Trophoblast cell (in vitro differentiated cells and primary cell): ENCODE data around the gene ARFGAP1.

ENCODE experiments used
- DNase-seq, 2 donors: peaks; one replicate each; pipeline ENCODE4 v3.0.0-alpha.2; 2016
- H2AFZ ChIP-seq: 2 replicates; pipeline ENCODE4 v1.6.1; 2013; ENCODE audit warnings: low read length, moderate library complexity, mild to moderate bottlenecking; ENCODE audit not compliant: insufficient read depth, poor library complexity
- H2AK5ac ChIP-seq: 2 replicates; pipeline ENCODE4 v1.6.1; 2013; ENCODE audit warnings: mild to moderate bottlenecking, low read length
- H2BK120ac ChIP-seq: 2 replicates; pipeline ENCODE4 v1.6.1; 2013; ENCODE audit warnings: low read length, mild to moderate bottlenecking, moderate library complexity; ENCODE audit not compliant: insufficient read depth, poor library complexity
- H2BK12ac ChIP-seq: 2 replicates; pipeline ENCODE4 v1.6.1; 2013; ENCODE audit warnings: mild to moderate bottlenecking, low read length, moderate library complexity
- H2BK5ac ChIP-seq: 2 replicates; pipeline ENCODE4 v1.6.1; 2013; ENCODE audit warnings: low read length, low read depth, moderate library complexity, mild to moderate bottlenecking; ENCODE audit not compliant: poor library complexity
- H3K14ac ChIP-seq: 2 replicates; pipeline ENCODE4 v1.6.1; 2013; ENCODE audit warnings: mild to moderate bottlenecking, low read length
- H3K18ac ChIP-seq: 2 replicates; pipeline ENCODE4 v1.6.1; 2013; ENCODE audit warnings: mild to moderate bottlenecking, low read length
- H3K23ac ChIP-seq: 2 replicates; pipeline ENCODE4 v1.6.1; 2013; ENCODE audit warnings: low read length
- H3K27ac ChIP-seq: 2 replicates; pipeline ENCODE4 v1.5.1; 2013; ENCODE audit warnings: low read depth, mild to moderate bottlenecking, inconsistent platforms, low read length, moderate library complexity
- H3K27me3 ChIP-seq: 2 replicates; pipeline ENCODE4 v1.6.1; 2013; ENCODE audit warnings: inconsistent platforms, mild to moderate bottlenecking, low read length, moderate library complexity; ENCODE audit not compliant: insufficient read depth
- H3K36me3 ChIP-seq, 2 experiments: 1 replicate in 1 of 2; 2 replicates in 1 of 2; pipeline ENCODE4 v1.6.1; 2013; ENCODE audit warnings: low read length in 2 of 2, mild to moderate bottlenecking in 2 of 2, moderate library complexity in 1 of 2; ENCODE audit not compliant: insufficient read depth in 2 of 2, control insufficient read depth in 1 of 2
- H3K4ac ChIP-seq: 2 replicates; pipeline ENCODE4 v1.6.1; 2013; ENCODE audit warnings: low read depth, mild to moderate bottlenecking, low read length, moderate library complexity
- H3K4me1 ChIP-seq, 2 experiments: 1 replicate in 1 of 2; 2 replicates in 1 of 2; pipeline ENCODE4 v1.6.1; 2013; ENCODE audit warnings: low read length in 2 of 2, mild to moderate bottlenecking in 2 of 2, moderate library complexity in 1 of 2; ENCODE audit not compliant: insufficient read depth in 2 of 2, control insufficient read depth in 1 of 2
- H3K4me2 ChIP-seq: 2 replicates; pipeline ENCODE4 v1.6.1; 2013; ENCODE audit warnings: inconsistent platforms, mild to moderate bottlenecking, low read length, moderate library complexity
- H3K4me3 ChIP-seq: 2 replicates; pipeline ENCODE4 v1.5.1; 2013; ENCODE audit warnings: mild to moderate bottlenecking, low read depth, low read length, inconsistent platforms
- H3K79me1 ChIP-seq: one replicate; pipeline ENCODE4 v1.6.1; 2013; ENCODE audit warnings: low read length
- H3K79me2 ChIP-seq: 2 replicates; pipeline ENCODE4 v1.6.1; 2013; ENCODE audit warnings: low read length, mild to moderate bottlenecking; ENCODE audit not compliant: control insufficient read depth, insufficient read depth, poor library complexity
- H3K9ac ChIP-seq: 2 replicates; pipeline ENCODE4 v1.6.1; 2013; ENCODE audit warnings: mild to moderate bottlenecking, low read length
- H3K9me3 ChIP-seq: 2 replicates; pipeline ENCODE4 v1.6.1; 2013; ENCODE audit warnings: low read depth, mild to moderate bottlenecking, control low read depth, inconsistent platforms, low read length; ENCODE audit not compliant: insufficient read depth
- H4K12ac ChIP-seq: 2 replicates; pipeline ENCODE4 v1.6.1; 2013; ENCODE audit warnings: low read depth, mild to moderate bottlenecking, low read length, moderate library complexity
- H4K8ac ChIP-seq: 2 replicates; pipeline ENCODE4 v1.6.1; 2013; ENCODE audit warnings: low read depth, mild to moderate bottlenecking, low read length, moderate library complexity
- H4K91ac ChIP-seq: one replicate; pipeline ENCODE4 v1.6.1; 2013; ENCODE audit warnings: low read depth, mild to moderate bottlenecking, low read length, moderate library complexity
- WGBS: extraction: QIAGEN DNeasy Blood & Tissue Kit; methylation state at CpG from one replicate; pipeline ENCODE4 v1.1.7; 2013; ENCODE audit warnings: missing lambda C conversion rate; ENCODE audit not compliant: insufficient read length, insufficient coverage; ENCODE audit errors: extremely low coverage; 5-methylcytosine and 5-hydroxymethylcytosine counted together

ARFGAP1 gene

DNA sequence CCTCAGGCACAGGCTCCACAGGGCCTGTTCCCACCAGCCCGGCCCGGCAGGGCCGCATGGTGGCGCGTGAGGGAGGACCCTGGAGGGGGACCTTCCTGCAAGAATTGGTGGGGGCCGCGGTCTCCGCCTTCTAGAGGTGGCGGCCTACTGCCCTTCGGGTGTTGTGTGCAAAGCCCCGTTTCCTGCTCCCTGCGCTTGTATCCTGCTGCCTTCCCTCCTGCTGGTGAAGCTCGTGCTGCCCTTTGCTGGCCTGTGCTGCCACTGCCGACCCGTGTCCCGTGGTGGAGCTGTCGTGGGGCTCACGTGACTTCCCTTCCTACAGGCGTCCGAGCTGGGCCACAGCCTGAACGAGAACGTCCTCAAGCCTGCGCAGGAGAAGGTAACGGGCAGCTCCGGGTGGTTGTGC, 11.9 kb downstream of the ARFGAP1 start:
- no peaks in the 10 kb centered on the region for H3K79me1 ChIP-seq
- H3K36me3 ChIP-seq = peaks cover 98% of the 10 kb centered on the region in 2 experiments
- H4K12ac ChIP-seq = no peak overlapping the region
- no peak overlapping the region for H2BK120ac ChIP-seq
- no peak overlapping the region for H3K18ac ChIP-seq
- no peak overlapping the region for H4K91ac ChIP-seq
- no peaks in the 10 kb centered on the region for H3K4me1 ChIP-seq
- peaks cover 2% of the 10 kb centered on the region for H3K9me3 ChIP-seq
- no peaks in the 10 kb centered on the region for H3K27me3 ChIP-seq
- no CpG with 5 or more reads among the region's 25 CpGs for WGBS
- no peak overlapping the region for H3K14ac ChIP-seq
- H3K4me2 ChIP-seq = no peak overlapping the region
- H3K23ac ChIP-seq = no peak overlapping the region
- no peak overlapping the region for H3K4ac ChIP-seq
- no peak overlapping the region for H2AFZ ChIP-seq
- H3K79me2 ChIP-seq = no peaks in the 10 kb centered on the region
- H2BK5ac ChIP-seq = no peak overlapping the region
- H2AK5ac ChIP-seq = no peak overlapping the region
- no peak overlapping the region for H3K27ac ChIP-seq
- no peak overlapping the region for H4K8ac ChIP-seq
- DNase-seq = no peak
- no peak overlapping the region for H3K4me3 ChIP-seq
- H3K9ac ChIP-seq = no peak overlapping the region
- no peak overlapping the region for H2BK12ac ChIP-seq

DNA sequence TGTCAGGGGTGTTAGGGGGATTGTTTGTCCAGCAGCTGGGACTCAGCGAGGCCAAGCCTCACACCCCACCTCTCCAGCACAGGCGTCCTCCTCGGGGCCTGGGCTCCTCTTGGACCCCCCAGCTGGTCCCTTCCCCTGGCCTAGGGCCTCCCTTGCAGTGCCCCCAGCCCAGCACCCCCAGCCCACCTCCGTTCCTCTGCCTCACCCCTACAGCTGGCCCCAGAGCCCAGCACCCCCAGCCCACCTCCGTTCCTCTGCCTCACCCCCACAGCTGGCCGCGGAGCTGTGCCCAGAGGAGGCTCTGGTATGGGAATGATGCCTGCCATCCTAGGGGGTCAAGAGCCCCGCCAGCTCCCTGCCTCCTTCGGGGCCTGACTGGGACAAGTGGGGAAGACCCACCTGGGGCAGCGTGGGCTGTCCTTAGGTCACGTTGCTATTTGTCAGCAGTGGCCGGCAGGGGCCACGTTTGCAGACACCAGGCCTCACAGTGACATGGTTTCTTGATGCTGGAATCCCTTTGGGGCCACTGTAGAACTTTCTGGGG, 12.4 kb downstream of the ARFGAP1 start:
- Histone ChIP-seq H2AK5ac (no peak overlapping the region), H3K23ac (no peak overlapping the region), H3K9me3 (peaks cover 2% of the 10 kb centered on the region), H3K27ac (no peak overlapping the region), H3K4me3 (no peak overlapping the region), H3K79me2 (no peaks in the 10 kb centered on the region), H3K4me1 (no peaks in the 10 kb centered on the region), H4K91ac (no peak overlapping the region), H2BK120ac (no peak overlapping the region), H3K36me3 (peaks cover 99% of the 10 kb centered on the region in 2 experiments), H4K12ac (no peak overlapping the region), H2BK5ac (no peak overlapping the region), H2AFZ (no peak overlapping the region), H3K4me2 (no peak overlapping the region), H3K14ac (no peak overlapping the region), H3K9ac (no peak overlapping the region), H3K27me3 (no peaks in the 10 kb centered on the region), H2BK12ac (no peak overlapping the region), H3K79me1 (no peaks in the 10 kb centered on the region), H4K8ac (no peak overlapping the region), H3K18ac (no peak overlapping the region), H3K4ac (no peak overlapping the region)
- WGBS = no CpG with 5 or more reads among the region's 13 CpGs
- no peak for DNase-seq

DNA sequence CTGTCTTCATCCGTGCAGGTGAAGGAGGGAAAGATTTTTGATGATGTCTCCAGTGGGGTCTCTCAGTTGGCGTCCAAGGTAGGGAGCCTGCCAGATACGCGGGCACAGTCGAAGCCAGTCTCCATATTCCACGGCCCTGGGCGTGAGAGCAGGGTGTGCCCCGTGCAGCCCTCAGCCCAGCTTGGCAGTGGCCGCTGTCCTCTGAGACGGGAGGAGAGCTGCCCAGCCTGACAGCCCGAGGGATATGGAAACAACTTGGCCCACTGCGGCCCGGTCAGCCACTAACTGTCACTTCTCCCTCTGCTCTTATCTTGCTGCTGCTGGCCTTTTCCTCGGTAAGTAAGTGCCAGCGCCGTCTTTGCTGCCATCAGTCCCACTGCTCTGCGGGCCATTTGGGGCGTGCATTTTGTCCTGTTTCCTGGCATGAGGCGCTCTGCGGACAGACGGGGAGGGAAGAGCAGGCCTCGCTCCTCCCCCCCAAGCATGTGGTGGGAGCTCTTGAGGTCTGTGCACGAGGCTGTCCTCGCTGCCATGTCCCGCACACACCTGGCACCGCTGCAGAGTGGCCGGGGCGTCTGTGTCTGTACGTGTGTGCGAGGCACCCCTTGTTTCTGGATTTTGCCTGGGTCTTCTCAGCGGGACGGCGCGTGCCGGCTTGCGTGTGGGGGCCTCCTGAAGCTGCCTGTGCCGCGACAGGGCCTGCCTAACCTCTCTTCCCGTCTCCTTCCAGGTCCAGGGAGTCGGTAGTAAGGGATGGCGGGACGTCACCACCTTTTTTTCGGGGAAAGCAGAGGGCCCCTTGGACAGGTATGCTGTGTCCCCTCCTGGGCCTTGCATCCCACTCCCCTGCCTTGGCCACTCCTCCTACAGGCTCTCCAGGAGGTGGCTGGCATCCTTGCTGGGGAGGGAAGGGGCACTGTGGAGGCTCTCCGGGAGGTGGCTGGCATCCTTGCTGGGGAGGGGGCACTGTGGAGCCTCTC, 13.3 kb downstream of the ARFGAP1 start:
- no peak overlapping the region for H2AK5ac ChIP-seq

DNA sequence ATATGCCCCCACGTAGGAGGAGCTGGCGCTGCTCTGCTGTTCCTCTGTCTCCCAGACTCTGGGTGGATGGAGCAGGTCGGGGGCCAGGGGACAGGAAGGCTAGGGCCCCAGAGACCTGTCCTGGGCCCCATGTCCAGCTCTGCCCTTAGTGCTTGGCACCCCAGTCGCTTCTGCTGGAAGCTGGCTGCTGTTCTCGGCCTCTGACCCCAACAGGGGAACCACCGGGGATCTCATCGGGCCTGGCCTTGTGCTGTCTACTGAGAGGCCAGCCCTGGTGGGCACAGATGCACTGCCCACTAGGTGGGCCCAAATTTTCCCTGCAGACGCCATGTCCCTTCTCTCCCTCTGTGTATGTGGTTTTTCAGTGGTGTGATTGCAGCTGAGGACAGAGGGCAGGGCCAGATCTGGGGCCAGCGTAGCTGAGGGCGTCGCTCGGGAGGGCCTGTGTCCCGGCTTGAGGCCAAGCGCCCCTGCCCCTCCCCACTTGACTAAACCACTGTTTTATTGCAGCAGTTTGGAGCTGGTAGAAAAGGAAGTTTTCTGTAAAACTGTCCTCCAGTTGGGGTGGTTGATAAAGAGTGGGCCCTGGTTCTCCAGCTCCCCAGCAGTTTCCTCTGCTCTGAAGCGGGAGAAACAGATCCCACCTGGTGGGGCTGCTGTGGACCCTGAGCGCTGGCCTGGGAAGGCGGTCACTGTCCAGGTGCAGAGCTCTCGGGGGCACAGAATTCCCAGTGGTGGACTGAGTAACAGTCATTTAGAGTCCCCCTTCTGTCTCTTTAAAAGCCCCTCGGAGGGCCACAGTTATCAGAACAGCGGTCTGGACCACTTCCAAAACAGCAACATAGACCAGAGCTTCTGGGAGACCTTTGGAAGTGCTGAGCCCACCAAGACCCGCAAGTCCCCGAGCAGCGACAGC, 14.4 kb downstream of the ARFGAP1 start:
- no peak overlapping the region for H2BK12ac ChIP-seq

More for the DNA sequence above, 13.3 kb downstream of the ARFGAP1 start:
- Histone ChIP-seq H2BK12ac (no peak overlapping the region), H4K12ac (no peak overlapping the region), H2BK5ac (no peak overlapping the region), H4K8ac (no peak overlapping the region), H3K4ac (no peak overlapping the region), H3K79me2 (no peaks in the 10 kb centered on the region), H3K18ac (no peak overlapping the region), H3K9me3 (peaks cover 2% of the 10 kb centered on the region), H3K9ac (no peak overlapping the region), H3K36me3 (peaks cover 91 to 94% of the 10 kb centered on the region in 2 experiments), H3K27me3 (no peaks in the 10 kb centered on the region), H2AFZ (no peak overlapping the region), H3K79me1 (no peaks in the 10 kb centered on the region), H3K23ac (no peak overlapping the region), H4K91ac (no peak overlapping the region), H3K27ac (no peak overlapping the region), H2BK120ac (no peak overlapping the region), H3K4me1 (peaks cover 0 to 4% of the 10 kb centered on the region in 2 experiments), H3K14ac (no peak overlapping the region), H3K4me2 (no peak overlapping the region), H3K4me3 (no peak overlapping the region)
- no CpG with 5 or more reads among the region's 44 CpGs for WGBS
- DNase-seq = no peak

More for the DNA sequence above, 14.4 kb downstream of the ARFGAP1 start:
- H3K4ac ChIP-seq = no peak overlapping the region
- H3K14ac ChIP-seq = no peak overlapping the region
- no peak overlapping the region for H2AK5ac ChIP-seq
- H2BK5ac ChIP-seq = no peak overlapping the region
- peaks cover 80 to 83% of the 10 kb centered on the region in 2 experiments for H3K36me3 ChIP-seq
- H3K9ac ChIP-seq = no peak overlapping the region
- no peak overlapping the region for H3K4me3 ChIP-seq
- H4K8ac ChIP-seq = no peak overlapping the region
- no CpG with 5 or more reads among the region's 23 CpGs for WGBS
- no peak overlapping the region for H4K12ac ChIP-seq
- H3K9me3 ChIP-seq = peaks cover 2% of the 10 kb centered on the region
- H3K4me2 ChIP-seq = no peak overlapping the region
- H4K91ac ChIP-seq = no peak overlapping the region
- H3K27me3 ChIP-seq = no peaks in the 10 kb centered on the region
- H3K27ac ChIP-seq = no peak overlapping the region
- H3K79me2 ChIP-seq = no peaks in the 10 kb centered on the region
- no peak overlapping the region for H3K18ac ChIP-seq
- no peak overlapping the region for H2AFZ ChIP-seq
- no peaks in the 10 kb centered on the region for H3K79me1 ChIP-seq
- H2BK120ac ChIP-seq = no peak overlapping the region
- H3K23ac ChIP-seq = no peak overlapping the region
- no peak for DNase-seq
- peaks cover 0 to 6% of the 10 kb centered on the region in 2 experiments for H3K4me1 ChIP-seq
